DMS 273 treated with DMSO at 0.1 percent for 48 hours (cell line): ENCODE results near the gene RMND1.
"Not testable (repeated sequence)": the region's sequence is repeated elsewhere in the genome, so short reads cannot be mapped to it uniquely, and the experiment has no call there.

ENCODE experiments used
- DNase-seq: peaks from one replicate; lab custom pipeline; 2025; lab: John Stamatoyannopoulos, UW

Gene RMND1

DNA sequence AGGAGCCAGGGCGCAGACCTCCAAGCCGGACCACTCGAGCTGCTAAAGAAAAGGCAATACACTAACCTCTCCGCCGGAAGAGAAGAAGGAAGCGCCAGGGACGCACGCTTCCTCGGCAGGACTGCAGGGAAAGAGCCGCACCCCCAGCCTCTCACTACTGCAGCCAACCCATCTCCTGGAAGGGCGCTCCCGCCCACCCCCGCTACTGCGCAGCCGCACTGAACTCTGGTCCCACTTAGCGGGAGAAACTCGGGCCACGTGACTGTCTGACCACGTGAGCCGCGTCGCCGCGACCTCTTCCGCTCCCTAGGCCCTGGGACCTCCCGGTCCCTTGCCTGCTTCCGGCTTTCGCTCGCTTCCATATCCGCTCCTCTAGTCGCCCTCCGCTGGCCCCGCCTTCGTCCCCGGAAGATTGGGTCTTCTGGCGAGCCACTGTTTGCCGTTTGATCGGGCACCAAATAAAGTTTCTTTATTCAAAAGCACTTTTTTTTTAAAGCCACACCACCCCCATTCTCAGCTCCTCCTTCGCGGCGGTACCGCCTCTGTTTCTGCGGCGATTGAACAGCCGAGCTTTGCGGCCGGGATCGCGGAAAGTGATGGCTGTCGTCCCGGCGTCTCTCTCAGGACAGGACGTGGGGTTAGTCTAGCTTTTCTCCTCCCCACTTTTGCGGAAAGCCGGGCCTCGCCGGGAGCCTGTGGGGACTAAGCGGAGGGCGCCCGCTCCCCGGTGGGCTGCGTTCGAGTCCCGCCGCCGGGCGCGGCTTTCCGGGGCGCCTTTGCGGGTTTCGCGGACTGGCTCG, at the start of gene RMND1:
RMND1 (minus strand) TSS at position 177 of the 800 bp plus-strand sequence. CDS start 6,315 bp downstream, outside the sequence.
- peak; percentile 99 for DNase-seq

DNA sequence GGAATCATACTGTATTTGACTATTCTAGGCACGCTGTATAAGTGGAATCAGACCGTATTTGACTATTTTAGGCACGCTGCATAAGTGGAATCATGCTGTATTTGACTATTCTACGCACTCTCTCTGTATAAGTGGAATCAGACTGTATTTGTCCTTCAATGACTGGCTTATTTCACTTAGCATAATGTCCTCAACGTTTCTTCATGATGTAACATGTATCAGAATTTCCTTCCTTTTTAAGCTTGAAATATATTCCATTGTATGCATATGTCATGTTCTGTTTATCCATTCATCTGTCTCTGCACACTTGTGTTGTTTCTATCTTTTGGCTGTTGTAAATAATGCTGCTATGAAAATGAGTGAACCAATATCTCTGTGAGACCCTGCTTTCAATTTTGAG, 47.6 kb upstream of the RMND1 start:
- no peak for DNase-seq

GRCh38 chr6:151498327-151498726, 46.4 kb upstream of the RMND1 start:
- DNase-seq, result no peak

GRCh38 chr6:151497905-151498304, 46.0 kb upstream of the RMND1 start:
- DNase-seq, result no peak

DNA sequence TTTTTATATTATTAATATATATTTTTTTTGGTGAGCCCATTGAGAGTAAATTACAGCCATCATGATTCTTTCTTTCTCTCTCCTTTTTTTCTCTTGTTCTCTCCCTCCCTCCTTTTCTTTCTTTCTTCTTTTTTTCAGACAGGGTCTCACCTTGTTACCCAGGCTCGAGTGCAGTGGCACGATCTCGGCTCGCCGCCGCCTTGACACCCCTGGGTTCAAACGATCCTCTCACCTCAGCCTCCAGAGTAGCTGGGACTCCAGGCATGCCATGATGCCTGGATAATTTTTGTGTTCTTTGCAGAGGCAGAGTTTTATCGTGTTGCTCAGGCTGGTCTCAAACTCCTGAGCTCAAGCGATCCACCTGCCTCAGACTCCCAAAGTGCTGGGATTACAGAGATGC, 43.5 kb upstream of the RMND1 start:
- no peak for DNase-seq

DNA sequence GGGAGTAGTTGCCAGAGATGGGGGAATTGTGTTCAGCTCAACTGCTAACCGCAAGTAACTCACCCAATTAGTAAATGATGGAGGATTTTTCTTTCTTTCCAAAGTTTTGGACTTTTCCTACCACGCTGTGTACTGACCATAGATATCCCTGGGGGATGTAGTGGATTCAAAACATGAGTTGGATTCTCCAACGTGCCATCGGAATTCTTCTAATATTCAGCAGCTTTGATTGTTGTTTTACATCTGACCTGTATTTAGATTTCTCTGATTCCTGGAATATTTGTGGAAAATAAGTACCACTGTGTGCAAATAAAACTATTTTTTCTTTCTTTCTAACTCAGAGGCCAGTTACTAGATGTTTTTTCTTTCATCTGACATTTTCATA, 43.0 kb upstream of the RMND1 start:
- no peak for DNase-seq

GRCh38 chr6:151494235-151494935, 42.5 kb upstream of the RMND1 start:
- DNase-seq, result no peak

DNA sequence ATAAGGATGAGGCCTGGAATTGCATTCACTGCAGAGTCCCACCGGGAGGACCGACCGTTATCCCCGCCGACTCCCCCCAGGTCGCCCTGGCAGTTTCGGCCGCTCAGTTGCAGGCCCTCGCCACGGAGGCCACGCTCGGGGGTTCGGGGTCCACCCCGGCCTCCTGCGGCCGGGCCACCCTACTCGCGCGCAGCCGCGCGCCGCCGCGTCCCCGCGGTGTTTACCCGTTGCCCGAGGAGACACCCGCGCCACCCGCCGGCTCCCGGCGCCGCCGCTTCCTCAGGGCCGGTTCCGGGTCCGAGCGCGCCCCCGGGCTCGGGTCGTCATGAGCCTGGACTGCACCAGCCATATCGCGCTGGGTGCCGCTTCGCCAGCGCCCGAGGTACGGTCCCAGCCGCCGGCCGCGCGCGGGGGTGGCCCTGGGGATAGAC, 41.9 kb upstream of the RMND1 start, which contains the start of gene CCDC170:
CCDC170 (plus strand) TSS at position 214 of the 431 bp plus-strand sequence; CDS start at position 326, 112 bp downstream.
- no peak for DNase-seq

DNA sequence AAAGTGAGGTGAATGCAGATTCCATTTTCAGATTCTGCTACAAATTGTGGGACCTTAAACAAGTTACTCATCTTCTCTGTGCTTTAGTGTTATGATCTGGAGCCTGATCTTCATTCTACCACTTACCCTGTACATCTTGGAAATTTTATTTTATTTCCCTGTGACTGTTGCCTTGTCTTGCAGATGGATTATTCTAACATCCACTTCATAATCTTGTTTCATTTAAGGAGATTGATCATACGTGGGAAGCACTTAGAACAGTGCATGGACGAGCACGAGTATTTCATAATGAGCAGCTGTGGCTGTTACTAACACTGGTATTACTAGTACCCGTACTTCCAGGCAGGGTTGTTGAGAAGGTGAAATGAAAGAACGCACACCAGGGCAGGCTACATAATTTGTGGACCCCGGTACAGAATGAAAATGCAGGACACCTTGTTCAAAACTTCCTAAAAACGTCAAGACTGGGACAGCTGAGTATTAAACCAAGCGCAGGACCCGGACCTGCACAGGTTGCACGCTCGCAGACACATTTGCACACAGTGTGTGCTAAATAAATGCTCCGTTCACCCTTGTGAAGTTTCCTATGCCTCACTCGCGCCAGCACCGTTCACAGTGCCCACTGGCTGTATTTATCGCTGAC, 41.4 kb upstream of the RMND1 start:
- DNase-seq, result no peak

- DNase-seq, result no peak
These were observed 39.1 kb upstream of the RMND1 start for GRCh38 chr6:151490996-151491395.

DNA sequence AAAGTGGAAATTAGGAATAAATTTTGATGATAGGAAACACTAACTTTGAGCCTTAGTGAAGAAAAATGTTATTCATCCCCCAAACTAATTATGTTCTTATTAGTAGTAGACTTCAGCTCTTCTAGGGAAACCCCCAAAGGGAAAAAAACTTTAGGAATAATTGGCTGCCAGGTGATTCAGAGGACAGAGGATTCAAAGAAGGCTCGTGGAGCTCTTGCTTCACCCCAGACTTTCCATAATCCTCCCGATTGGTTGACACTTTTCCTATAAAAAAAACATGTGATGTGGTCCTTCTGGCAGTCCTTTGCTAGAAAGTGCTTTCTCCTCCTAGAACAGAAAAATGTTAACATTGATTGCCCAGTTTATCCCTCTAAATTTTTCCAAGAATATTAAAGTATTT, 36.3 kb upstream of the RMND1 start:
- DNase-seq, result no peak

DNA sequence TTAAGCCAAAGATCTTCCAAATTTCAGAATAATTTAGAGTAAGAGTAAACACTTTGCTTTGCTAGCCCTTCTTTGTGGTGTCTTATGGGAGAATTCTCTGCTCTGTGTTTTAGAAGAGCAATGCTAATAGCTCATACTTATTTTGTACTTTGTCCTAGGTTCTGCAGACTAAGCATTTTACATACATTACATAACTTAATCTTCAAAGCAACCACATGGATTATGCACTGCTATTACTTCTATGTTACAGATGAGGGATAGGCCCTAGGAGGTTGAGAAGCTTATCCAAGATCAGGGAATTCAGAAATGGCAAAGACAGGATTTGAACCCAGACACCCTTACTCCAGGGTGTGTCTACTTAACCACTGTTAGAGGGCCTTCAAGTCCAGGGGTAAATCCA, 32.1 kb upstream of the RMND1 start:
- DNase-seq, result no peak

- no peak for DNase-seq
These were observed 30.4 kb upstream of the RMND1 start for GRCh38 chr6:151482290-151482689.

DNA sequence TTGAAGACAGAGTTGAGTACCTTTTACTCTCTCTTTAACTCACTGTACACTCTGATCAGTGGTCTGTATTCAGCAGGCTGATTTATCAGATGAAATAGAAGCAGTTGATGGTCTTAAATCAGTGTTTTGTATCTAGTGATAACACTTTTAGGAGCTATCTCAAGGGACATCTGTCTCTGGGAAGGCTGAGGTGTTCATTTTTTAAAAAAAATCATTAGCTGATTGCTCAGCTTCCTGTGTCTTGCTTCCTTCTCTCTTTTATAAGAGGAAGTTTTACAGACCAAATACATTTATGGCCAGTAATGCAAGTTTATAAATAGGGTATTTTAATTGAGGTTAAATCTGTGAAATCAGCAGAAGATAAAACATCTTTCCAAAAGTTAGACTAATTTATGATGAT, 29.9 kb upstream of the RMND1 start:
- DNase-seq, result no peak

- DNase-seq, result no peak
These were observed 26.7 kb upstream of the RMND1 start for GRCh38 chr6:151478670-151479069.

DNA sequence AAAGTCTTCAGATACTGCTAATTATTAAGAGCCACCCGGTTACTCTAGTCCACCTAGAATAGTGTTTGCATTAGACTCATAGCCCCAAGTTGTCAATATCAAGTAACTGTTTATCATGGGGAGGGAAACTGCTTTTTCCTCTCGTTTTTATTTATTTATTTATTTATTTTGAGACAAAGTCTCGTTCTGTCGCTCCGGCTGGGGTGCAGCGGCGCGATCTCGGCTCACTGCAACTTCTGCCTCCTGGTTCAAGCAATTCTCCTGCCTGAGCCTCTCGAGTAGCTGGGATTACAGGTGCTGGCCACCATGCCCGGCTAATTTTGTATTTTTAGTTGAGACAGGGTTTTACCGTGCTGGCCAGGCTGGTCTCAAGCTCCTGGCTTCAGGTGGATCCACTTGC, 25.8 kb upstream of the RMND1 start:
- DNase-seq, result no peak

- DNase-seq, result peak; percentile 34
These were observed 24.0 kb upstream of the RMND1 start for GRCh38 chr6:151475653-151476523.

DNA sequence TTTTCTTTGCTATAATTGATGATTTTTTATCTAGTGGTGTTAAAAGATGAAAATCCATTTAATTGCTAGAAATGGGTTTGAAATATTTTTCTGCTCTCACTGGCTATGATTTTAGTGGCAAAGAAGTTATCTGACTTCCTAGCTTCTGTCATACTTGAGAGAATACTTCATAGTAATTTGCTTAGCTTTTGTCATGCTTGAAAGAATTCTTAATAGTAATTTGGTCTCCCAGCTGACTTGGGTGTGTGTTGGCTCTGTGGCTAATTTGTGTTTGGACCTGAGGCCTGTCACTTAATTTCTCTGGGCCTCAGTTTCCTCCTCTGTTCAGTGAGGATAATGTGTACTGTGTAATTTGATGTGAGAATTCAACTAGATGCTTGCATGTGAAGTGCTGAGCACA, 12.8 kb upstream of the RMND1 start:
- no peak for DNase-seq

GRCh38 chr6:151461673-151462072, 9.7 kb upstream of the RMND1 start:
- DNase-seq, result no peak

GRCh38 chr6:151455751-151456398, 3.9 kb upstream of the RMND1 start:
- not testable (repeated sequence) for DNase-seq

DNA sequence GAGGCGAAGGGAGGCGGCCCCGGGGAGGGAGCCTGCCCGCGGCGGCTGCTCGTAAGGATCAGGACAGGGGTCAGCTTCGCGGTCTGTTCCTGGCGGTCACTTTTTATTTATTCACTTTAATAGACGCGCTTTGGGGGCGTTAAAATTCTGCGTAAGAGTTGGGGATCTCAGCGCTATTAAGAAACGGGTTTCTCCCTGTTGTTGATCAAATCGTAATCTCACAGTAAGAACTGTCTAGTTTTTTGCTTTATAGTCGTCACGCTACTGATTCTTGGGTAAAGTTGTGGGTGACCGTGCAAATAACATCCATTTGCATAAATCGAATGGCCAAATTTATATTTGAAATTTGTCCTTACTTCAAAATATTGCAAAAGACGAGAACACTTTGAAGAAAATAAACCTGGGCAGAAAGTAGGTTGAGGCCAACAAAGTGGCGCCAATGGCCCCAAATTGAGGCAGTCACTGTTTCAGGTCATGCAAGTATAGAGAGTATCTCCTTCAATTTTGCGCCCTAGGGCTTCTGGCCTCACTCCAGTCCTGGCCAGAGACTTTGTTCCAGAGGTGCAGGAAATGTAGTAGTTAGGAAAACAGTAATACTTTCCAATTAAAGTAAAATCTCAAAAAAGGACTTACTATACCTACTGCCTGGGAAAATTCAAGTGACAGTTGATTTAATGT, 963 bp upstream of the RMND1 start:
- no peak for DNase-seq
